AG10803 (cell line): ENCODE data around the gene NOSIP.

Experiments
- DNase-seq: peaks from one replicate; pipeline ENCODE4 v3.0.0; 2010; ENCODE audit warnings: low read depth
- H3K4me3 ChIP-seq: 2 replicates; pipeline ENCODE4 v1.5.1; 2011; ENCODE audit warnings: mild to moderate bottlenecking, low read length, control low read depth
- TF ChIP-seq, protein P1 (sequence below): conservative IDR thresholded peaks from 2 replicates; pipeline ENCODE4 v1.5.1; 2011; ENCODE audit warnings: mild to moderate bottlenecking, low read length, control low read depth, inconsistent platforms

The NOSIP gene

DNA sequence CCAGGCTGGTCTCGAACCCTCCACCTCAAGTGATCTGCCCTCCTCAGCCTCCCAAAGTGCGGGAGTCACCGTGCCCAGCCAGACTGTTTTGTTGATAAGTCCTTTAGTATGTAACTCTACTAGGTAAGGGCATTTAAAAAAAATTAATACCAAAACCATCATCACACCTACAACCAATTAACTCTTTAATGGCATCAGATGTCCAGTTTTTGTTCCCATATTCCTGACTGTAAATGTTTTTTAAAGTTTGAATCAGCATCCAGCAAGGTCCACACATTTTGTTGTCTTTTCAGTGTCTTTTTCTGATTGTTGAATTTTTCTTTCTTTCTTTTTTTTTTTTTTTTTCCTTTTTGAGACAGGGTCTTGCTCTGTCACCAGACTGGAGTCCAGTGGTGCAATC is 62.3 kb downstream of the NOSIP start:
- no peak for DNase-seq
- TF ChIP-seq, protein P1, sequence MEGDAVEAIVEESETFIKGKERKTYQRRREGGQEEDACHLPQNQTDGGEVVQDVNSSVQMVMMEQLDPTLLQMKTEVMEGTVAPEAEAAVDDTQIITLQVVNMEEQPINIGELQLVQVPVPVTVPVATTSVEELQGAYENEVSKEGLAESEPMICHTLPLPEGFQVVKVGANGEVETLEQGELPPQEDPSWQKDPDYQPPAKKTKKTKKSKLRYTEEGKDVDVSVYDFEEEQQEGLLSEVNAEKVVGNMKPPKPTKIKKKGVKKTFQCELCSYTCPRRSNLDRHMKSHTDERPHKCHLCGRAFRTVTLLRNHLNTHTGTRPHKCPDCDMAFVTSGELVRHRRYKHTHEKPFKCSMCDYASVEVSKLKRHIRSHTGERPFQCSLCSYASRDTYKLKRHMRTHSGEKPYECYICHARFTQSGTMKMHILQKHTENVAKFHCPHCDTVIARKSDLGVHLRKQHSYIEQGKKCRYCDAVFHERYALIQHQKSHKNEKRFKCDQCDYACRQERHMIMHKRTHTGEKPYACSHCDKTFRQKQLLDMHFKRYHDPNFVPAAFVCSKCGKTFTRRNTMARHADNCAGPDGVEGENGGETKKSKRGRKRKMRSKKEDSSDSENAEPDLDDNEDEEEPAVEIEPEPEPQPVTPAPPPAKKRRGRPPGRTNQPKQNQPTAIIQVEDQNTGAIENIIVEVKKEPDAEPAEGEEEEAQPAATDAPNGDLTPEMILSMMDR = no peak
- no peak overlapping the region for H3K4me3 ChIP-seq

DNA sequence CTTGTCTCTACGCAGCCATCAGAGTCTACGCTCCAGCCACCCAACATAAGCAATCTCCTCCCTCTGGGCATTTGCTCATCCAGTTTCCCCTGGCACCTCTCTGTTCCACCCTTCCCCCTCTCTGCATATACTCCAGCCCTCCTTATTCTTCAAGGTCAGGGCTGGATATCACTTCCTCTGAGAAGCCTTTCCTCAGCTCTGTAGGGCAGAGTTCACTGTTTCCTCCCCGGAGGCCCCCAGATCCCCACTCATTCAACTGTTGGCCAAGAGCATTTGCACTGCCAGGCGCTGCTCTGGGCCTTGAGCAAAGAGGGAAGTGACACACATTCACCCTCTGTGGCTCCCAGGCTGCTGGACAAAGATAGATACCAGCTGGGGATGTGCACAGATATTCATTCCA is 64.6 kb downstream of the NOSIP start:
- no peak for DNase-seq
- TF ChIP-seq, protein P1 = no peak
- no peak overlapping the region for H3K4me3 ChIP-seq

DNA sequence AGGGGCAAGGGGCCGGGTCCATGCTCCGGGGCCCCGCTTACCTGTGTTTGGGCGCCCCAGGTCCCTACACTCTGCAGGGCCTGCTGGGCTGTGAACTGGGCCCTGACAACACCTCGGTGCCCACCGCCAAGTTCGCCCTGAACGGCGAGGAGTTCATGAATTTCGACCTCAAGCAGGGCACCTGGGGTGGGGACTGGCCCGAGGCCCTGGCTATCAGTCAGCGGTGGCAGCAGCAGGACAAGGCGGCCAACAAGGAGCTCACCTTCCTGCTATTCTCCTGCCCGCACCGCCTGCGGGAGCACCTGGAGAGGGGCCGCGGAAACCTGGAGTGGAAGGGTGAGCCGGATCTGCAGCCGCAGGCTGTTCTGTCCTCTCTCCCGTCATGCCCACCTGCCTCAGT is 66.2 kb downstream of the NOSIP start:
- H3K4me3 ChIP-seq = no peak overlapping the region
- no peak for DNase-seq
- TF ChIP-seq, protein P1 = no peak

DNA sequence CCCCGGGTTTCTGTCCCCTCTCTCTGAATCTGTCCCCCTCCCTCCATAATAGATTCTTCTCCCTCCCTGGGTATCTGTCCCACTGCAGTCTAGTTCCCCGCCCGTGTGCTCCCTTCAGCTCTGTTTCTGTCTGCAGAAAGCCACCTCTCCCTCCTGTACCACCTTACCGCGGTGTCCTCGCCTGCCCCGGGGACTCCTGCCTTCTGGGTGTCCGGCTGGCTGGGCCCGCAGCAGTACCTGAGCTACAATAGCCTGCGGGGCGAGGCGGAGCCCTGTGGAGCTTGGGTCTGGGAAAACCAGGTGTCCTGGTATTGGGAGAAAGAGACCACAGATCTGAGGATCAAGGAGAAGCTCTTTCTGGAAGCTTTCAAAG is 66.6 kb downstream of the NOSIP start:
- DNase-seq = no peak
- TF ChIP-seq, protein P1 = no peak
- H3K4me3 ChIP-seq = no peak overlapping the region; the same call in 1 of the 2 replicates

DNA sequence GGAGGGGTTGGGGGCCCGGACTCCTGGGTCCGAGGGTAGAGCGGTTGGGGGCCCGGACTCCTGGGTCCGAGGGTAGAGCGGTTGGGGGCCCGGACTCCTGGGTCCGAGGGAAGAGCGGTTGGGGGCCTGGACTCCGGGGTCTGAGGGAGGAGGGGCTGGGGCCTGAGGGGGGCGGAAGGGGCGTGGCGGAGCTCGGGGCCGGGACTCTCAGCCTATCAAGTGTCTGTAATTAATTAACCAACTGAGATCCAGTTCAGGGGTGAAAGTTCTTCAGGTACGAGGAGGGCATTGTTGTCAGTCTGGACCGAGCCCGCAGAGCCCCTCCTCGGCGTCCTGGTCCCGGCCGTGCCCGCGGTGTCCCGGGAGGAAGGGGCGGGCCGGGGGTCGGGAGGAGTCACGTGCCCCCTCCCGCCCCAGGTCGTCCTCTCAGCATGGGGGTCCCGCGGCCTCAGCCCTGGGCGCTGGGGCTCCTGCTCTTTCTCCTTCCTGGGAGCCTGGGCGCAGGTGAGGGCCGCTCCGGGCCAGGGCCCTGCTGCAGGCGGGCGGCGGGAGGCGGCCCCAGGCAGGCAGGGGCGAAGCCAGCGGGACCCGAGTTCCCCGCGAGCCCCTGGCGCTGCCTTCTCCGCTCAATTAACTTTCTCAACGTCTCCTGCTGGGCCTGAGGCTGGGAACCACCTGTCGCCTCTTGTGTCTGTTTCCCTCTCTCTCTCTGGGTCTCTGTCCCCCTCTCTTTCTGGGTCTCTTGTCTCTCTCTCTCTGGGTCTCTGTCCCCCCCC is 67.2 kb downstream of the NOSIP start:
- no peak for DNase-seq
- peak overlapping the region; percentile 69 for H3K4me3 ChIP-seq
- TF ChIP-seq, protein P1 = no peak

DNA sequence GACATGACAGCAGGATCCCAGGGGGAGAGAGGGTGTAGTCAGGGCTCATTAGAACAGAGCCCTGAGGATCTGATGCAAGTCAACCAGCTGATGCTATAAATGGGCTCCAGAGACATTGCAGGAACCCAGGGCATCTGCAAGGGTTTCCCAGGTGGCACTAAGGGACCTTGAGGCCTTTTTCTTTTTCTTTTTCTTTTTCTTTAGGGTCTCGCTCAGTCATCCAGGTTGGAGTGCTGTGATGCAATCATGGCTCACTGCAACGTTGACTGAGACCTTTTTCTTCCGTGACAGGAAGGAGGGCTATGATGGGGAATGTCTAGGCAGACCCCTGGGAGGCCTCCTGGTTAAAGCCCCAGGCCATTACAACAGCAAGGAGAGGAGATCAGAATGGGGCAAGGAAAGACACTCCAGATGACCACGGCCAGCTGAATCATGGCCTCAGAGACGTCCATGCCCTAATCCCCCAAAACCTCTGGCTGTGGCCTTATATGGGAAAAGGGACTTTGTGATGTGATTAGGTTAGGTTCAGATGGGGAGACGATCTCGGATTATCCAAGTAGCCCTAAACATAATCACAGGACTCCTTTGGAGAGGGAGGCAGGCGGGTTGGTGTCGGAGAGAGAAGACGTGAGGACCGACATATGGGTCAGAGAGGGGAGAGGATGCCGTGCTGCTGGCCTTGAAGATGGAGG is 72.4 kb downstream of the NOSIP start:
- TF ChIP-seq, protein P1 = no peak
- no peak for DNase-seq
- no peak overlapping the region for H3K4me3 ChIP-seq

DNA sequence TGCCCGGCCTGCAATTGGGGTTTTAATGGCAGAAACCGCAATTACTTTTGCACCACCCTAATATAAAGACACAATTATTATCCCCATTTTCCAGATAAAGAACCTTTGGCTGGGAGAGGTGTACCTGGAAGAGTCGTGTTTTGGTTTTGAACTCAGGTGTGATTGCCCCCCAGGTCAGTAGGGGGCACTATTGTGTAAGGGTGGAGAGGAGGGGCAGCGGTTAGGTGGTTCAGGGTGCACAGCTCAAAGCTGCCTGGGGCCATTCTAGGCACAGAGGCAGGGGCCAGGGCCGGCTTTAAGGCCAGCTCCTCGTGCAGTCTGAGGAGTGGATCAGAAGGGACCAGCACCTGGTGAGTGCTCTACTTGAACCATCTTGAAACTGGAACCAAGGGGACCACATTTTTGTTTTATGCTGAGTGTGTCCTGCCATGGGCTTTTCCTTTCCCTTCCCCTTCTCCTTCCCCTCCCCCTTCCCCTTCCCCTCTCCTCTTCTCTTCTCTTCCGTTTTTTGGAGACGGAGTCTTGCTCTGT is 73.7 kb downstream of the NOSIP start:
- no peak for DNase-seq
- TF ChIP-seq, protein P1 = peak; percentile 74

More for the DNA sequence above, 73.7 kb downstream of the NOSIP start:
- H3K4me3 ChIP-seq = no peak overlapping the region
